ENCODE measurements around the gene ANKS1B.
"Not testable (repeated sequence)": the region's sequence is repeated elsewhere in the genome, so short reads cannot be mapped to it uniquely, and the experiment has no call there.

The ANKS1B gene

DNA sequence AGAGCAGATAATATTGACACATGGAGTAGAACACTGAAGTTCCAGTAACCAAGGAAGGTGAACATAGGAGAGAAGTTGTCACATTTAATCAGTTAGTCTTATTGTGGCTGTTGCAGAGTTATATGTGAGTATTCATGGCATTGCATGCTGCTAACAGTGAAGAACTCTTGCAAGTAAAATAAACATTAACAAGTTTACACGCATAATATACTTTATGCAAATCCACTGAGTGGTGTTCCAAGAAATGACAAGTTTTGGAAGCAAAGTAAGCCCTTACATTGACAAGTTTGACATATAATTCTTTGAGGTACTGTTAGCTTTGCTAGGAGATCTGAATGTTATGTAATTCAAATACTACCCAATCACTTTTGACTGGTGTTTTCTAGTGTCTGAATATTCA lies 125.6 kb downstream of the ANKS1B start:
- DNase-seq, result no peak

DNA sequence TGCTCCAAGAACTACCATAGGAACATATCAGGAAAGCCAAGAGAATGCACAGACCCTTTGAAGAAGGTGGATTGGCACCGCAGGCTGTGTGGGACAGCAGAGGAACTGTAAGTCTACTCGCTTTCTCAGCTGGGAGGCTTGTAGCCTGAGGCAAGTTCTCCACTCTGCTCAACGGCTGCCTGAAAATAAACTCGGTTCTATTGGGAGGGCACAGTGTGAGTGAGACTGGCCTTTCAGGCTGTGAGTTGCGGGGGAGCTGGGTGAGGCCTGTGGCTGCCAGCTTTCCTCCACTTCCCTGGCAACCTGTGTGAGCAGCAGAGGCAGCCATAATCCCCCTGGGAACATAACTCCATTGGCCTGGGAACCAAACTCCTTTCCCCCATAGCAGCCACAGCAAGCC lies 132.1 kb downstream of the ANKS1B start:
- DNase-seq, result peak in 1 of 2 experiments; percentile 9

DNA sequence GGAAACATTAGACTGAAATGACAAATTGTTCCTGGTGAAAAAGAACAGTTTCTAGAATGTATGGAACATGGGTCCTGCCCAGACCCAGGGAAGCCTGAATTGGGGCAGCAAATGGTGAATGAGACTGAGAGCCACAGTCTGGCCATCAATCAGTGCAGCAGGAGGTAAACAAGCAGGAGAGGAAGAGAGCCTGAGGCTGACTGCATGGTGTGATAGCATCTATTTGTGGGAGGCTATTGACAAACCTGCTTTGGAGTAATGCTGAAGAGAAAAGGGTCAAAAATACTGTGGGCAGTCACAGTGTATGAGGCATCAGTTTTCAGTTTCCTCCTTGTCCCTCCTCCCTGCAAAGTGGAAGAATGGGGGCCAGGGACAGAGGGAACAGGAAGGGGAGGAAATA lies 136.8 kb downstream of the ANKS1B start:
- no peak for DNase-seq

DNA sequence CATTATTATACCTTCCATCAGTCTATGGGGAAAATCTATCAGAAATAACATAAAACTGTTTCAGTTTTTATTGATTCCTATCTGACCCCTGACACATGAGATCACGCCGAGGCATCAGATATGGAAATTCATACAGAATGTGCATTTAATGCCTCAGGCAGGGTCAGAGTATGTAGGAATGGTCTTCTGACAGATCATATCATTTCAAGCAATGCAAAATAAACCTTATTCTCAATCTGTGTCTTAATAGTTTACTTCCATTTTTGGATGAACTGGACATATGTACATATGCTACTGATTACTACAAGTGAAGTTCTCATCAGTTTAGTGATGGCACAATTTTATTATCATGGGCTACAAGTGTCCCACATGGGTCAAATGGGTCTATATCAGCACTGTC lies 150.0 kb downstream of the ANKS1B start:
- DNase-seq, result no peak

DNA sequence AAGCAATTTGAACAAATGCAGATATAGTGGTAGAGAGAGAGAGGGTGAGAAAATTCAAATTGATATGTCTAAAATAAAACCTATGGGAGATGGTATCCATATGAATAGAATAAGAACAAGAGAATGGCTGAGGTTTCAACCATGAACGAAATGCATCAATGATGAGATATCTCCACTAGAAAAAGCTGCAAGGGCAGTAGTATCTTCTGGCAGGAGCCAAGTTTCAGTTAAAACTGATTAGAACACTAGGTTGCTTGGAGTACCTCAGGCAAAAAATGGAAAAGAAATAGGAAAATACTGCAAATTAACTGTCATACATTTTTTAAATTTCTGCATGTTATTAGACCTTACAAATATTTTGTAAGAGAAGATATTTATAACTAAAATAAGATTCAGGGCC lies 151.3 kb downstream of the ANKS1B start:
- no peak for DNase-seq

DNA sequence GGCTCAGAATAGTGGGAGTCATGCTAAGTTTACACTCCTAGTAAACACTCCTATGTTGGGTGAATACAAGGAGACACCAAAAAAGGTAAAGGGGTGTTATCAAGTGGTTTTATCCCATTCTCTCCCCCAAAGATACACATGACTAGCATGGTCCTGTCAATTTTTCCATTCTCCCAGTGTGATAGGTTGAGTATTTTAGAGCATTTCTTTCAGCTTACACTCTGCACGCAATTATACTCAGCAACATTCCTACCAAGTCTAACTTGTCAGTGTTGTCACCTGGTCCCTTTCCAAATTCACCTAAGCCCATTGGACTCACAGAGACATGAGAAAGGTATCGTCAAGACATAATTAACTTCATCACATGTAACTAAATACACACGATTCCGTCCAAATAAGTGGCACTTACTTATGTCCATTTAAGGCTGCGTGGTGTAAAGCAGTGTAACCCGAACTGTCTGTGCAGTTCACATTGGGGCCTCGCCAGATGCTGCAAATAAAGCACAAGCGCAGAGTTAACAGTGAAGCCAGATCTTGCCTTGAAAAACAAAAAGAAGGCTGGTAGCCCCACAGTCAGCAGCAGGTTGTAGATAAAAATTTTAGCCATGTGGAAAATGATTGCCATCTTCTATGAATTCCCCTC lies 159.7 kb downstream of the ANKS1B start:
- no peak for DNase-seq

DNA sequence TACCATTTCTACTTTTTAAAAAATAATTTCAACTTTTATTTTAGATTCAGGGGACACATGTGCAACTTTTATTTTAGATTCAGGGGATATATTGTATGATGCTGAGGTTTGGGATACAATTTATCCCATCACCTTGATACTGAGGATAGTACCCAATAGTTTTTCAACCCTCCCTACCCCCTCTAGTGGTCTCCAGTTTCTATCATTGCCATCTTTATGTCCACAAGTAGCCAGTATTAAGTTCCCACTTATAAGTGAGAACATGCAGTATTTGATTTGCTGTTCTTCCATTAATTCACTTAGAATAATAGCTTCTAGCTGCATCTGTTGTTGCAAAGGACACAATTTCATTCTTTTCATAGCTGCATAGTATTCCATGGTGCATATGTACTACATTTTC lies 162.5 kb downstream of the ANKS1B start:
- no peak for DNase-seq

DNA sequence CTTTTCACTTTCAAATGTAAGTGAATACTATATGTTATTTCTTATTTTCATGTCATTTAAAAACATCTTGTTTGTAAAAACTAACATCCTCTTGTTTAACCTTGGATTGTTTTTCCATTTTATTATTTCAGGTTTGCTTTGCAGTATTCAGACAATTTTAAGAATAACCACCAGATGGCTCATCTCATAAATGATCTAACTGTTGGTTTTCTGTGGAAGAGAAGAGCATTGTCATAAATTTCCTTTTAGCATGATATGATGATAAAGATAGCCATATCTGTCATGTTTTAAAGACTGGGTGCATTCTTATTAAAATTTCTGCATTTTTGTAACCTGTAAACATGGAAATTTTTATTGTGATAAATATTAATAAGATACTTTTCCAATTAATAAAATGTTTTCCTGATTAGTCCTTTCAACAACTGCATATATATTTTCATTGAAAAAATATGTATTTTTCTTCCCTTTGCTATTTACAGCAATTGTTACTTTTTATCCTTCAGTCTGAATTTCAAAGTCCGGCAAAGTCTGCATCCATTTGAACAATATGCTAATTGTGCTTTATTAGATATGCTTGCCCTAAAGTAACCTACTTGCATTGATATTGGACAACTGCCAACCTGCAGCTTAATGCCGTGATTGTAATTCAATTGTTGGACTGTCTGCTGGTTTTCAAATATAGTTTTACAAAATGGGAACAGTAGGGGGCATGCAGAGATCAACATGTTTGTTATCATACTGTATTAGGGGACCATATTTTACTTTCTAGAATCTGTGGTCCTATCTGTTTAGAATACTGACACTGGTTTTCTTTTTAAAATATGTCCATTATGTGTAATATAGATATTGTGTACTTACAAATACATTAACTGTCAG lies 173.8 kb downstream of the ANKS1B start:
- peak; percentile 78 to 80 for DNase-seq

DNA sequence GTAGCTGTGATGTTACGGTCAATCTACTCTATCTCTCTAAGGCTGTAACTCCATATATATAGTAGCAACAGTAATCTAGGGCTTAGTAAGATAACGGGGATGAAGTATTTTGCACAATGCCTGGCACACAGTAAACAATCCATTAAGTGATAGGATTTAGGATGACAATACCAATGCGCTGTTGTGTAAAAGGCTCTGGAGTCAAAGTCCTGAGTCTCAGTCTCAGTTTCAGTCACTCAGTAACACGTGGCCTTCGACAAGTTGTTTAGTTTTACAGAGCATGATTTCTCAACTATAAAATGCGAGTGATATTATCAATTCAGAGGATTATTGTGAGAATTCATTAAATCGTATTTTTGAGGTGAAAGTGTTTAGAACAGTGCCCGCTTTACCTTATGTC lies 174.8 kb downstream of the ANKS1B start:
- no peak for DNase-seq

DNA sequence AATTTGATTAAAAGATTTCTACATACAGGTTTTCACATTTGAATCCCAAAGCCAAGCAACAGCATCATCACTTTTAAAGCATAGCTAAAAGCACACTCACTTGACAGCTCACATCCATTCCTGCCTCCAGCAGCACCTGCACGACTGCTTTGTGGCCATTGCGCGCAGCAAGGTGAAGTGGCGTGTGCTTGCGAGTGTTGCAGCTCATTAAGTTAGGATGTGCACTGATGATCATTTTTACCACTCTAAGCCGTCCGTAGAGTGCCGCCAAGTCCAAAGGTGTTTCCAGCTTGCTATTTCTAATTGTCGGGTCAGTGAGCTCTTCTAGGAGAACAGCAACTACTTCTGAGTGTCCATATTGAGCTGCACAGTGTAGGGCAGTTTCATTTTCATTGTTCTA lies 178.4 kb downstream of the ANKS1B start:
- DNase-seq, result no peak

DNA sequence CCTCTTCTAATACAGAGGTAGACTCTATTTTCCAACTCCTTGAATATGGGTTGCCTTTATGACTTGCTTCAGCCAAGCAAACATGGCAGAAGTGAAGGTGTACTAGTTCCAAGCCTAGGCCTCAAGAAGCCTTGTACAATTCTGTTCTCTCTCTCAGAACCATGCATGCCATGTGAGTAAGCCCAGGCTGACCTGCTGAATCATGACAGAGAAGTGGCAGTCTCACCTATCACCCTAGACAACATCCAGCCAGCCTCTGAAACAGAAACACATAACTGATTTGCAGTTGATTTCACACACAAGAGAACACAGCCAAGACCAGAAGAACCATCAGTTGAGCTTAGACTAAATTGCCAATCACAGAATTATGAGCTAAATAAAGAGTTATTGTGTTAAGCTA lies 180.0 kb downstream of the ANKS1B start:
- DNase-seq, result no peak

DNA sequence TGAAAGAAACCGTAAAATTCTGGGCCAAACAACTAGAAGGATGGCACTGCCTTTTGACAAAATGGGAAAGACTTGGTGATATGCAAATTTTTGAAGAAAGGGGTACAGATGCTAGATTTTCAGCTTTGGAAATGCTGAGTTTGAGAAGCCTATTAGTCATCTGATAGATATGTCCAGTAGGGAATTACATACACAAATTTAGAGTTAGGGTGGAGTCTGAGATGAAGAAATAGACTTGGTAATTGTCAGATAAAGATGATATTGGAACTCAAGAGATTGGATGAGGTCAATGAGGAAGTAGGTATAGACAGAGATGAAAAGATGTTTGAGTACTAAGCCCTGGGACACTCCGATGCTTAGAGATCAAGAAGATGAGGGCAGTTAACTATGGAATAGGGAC lies 184.1 kb downstream of the ANKS1B start:
- DNase-seq, result no peak

DNA sequence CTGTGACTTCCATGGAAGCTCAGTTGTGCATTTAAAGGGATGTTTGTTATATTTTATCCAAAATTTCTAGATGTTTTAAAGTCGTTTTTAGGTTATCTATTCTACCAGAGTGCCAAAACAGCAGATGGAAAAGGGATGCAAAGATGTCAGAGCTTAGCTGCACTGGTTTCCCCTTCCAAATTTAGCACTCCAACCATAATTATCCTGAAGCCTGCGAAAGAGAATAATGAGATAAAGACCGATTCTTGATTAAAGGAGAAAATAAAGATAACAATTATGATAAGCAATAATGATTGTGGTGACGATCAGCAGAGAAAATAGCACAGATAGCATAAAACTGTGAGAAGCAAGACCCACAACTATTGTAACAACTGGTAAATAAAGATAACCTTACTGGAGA lies 186.8 kb downstream of the ANKS1B start:
- not testable (repeated sequence) for DNase-seq

DNA sequence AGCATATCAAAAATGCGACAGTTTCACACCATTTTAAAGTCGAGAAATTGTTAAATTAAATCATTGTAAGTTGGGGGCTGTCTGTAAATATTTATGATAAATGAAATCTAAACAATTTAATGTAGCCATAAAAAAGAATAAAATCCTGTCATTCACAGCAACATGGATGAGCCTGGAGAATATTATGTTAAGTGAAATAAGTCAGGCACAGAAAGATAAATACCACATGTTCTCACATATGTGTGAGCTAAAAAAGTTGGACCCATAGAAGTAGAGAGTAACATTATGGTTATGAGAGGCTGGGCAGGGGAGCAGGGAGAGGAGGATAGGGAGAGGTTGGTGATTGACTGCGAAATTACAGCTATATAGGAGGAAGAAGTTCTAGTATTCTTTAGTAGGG lies 201.3 kb downstream of the ANKS1B start:
- DNase-seq, result no peak

DNA sequence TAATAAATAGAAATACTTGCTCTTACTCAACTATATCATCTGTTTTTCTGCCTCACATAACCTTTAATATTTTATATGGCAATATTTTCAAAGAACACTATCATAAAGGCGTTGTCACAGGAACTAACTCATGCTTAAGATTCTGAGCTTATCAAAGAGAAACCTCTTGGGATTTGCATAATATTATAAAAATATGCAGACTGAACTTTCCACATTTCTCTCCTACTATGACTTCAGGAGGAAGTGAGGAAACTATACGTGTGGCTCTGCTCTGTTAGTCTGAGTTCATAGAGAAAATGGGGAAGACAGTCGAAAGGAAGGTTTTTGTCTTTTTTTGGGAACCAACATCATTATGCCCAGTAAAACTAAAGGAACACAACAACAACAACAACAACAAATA lies 212.5 kb downstream of the ANKS1B start:
- DNase-seq, result no peak

DNA sequence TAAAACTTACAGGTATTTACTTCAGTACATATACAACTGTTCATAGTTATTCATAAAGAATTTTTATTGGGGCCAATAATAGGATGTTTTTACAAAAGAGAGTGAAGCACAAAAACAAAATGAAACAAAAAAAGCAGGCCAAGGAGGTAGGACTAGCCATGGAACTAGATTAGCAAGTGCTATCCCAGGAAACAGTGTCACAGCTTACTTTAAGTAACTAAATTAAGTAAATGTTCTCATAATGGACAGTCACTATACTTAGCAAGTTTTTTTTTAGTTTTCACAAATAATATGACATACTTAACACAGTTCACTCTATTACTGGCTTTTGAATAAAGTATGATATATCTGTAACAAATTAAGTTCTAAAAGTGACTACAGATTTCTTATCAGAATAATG lies 213.1 kb downstream of the ANKS1B start:
- DNase-seq, result no peak

DNA sequence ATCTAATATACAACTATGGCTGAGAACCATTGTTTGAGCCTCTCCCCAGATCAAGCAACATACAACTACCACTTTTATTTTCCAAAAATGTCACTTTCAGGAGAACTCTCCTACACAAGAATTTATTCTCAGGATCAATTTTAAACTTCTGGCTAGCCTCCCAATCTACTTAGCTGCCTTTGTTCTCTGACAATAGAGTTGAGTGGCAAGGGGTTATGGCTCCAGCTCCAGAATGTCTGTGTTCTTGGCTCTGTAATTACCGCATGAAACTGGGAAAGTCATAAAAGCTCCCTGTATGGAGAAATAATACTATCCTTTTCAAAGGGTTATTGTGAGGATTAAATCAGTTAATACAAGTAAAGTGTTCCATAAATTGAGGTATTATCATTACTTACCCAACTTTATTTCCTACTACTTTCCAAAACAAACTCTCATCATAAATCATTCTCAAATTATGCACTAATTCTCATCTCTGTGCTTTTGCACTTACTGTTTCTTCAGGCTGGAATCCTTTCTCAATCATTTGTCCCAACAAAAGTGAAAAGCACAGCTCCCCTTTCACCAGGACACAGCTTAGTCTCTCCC lies 215.2 kb downstream of the ANKS1B start:
- no peak for DNase-seq

DNA sequence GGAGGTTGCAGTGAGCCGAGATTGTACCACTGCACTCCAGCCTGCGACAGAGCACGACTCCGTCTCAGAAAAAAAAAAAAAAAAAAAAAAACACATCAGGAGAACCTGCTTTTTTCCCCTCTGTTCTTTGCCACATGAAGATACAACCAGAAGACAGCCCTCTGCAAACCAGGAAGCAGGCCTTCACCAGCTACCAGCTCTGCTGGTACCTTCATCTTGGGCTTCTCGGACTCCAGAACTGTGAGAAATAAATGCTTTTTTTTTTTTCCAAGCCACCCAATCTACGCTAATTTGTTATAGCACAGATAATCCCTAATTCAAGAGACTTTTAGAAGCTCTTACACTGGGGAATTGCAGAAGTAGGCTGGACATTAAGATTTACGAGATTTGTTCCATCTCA lies 216.0 kb downstream of the ANKS1B start:
- DNase-seq, result no peak

DNA sequence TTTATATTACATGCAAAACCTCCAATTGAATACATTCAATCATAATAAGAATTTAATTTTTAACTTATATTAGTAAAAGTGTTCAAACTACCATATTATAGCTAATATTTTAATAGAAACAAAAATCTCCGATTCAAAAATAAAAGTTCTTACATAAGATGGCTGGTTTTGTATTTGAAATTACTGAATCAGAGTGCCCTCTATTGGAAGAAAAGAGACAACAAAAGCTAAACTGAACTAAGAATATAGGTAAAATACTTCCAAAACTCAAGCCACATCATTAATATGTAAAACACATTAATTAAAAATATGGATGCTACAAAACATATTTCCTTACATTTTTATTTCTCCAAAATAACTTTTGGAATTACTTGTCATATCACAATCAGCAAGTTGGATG lies 216.9 kb downstream of the ANKS1B start:
- DNase-seq, result peak; percentile 5 to 39

DNA sequence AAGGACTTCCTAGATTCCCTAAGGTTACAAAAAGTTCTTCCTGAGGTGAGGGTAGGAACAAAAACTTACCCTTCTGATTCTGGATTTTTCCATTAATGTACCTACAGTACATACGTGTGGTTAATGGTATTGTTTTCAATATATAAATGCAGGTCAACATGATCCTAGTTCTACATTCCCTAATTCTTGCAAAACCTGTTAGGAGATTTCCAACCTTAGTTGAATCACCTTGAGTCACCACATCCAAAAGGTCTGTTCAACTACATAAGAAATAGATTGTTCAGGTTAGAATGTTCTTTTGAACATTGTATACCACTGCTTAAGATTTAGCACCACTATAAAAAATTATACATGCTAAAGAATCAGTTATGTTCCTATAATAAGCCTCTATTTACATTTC lies 218.3 kb downstream of the ANKS1B start:
- DNase-seq, result no peak

DNA sequence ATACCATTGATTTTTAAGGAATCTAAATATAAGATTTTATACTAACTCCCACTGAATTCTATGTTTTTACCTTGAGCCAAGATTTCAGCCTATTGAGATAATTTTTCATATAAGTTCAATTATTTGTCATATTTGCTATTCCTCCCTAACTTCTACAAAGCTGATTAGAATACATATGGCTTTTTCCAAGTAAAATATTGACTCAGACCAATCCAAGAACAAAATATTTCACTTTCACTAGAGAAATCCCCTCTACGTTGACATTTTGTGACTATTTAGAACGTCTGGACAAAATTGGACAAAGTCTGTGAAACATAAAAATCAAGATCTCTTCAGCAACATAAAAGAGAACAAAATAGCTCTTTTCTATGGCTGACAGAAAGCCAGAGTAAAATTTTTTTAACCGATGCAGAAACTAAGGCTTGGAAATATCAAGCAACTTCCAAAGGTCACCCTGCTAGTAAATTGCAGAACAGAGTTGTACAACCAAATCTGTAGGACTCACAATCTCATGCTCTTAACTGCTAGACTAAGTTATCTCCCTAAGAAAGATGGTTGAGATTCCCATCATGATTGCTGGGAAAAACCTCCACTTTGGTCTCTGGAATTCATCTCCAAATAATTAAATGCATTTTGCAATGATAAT lies 219.1 kb downstream of the ANKS1B start:
- DNase-seq, result no peak

DNA sequence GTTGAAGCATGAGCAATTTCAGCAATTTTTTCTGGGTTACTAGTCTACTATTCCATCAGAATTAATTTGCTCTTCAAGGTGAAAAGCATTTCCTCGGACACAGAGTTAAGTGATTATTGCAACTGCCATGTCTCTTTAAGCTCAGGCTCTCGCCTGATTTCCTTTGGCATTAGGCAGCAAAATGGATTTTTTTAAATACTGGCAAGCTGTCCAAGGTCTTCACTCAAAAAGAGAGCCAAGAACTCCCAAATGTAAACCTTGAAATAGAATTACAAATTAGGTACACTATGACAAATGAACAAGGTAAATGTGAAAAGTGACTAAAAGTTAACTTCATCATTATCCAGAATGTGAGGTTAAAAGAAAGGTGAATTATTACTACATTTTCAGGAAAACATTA lies 225.3 kb downstream of the ANKS1B start:
- DNase-seq, result no peak

DNA sequence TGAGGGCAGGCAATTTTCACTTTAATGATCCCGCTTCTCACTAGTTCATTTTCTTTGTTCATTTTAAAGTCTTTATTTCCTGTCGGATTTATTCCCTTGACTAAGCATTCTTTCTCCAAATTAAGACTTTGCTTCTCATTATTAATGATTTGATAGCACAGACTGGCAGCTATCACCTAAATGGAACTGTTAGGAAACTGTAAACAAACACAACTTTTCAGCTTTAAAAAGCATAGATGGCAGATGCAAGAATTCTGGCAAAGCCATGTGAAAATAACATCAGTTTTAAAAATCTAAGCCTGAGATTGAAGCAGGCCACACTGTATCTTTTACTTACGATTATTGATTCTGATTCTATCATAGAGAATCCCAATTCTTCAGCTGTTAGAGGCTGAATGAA lies 225.7 kb downstream of the ANKS1B start:
- no peak for DNase-seq

DNA sequence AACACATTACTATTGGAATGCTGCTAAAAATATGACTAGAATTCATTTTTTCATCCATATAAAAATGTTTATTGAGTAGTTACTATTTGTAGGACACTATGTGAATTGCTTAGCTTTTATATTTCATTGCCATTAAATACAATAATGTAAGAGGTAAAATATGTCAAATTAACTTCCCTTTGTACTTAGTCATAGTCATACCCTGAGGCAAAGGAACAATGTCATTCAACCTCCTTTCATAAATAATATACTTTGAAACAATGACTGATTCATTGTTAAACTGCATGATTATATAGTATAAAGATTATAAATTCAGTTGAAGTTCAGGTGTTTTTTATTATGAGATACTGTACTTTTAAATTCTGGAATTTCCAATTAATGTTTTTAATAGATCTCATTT lies 232.0 kb downstream of the ANKS1B start:
- DNase-seq, result no peak
